Right lobe of liver (tissue), 6 donors: Measurements from ENCODE around the gene ERI3. TPM values are rescaled to one million over a fixed set of nuclear protein-coding genes. Genes with fewer than 3 reads are reported as not detected.

ENCODE experiments used
- ATAC-seq, 4 donors: fragments of 200-7000 bp; cut with Tn5 transposase; one replicate each; pipeline ENCODE4 v1.9.1; 2020; ENCODE audit warnings: mild to moderate bottlenecking in 4 of 4, moderate library complexity in 4 of 4
- DNase-seq, 3 donors: peaks; one replicate each; pipeline ENCODE4 v3.0.0-alpha.2; 2020
- H3K27ac ChIP-seq, 3 donors: fragments of 200-600 bp; one replicate each; pipeline ENCODE4 v1.8.0; 2022
- H3K27me3 ChIP-seq, 2 donors: fragments of 200-600 bp; one replicate each; pipeline ENCODE4 v1.8.0; 2022
- H3K36me3 ChIP-seq, 4 donors: fragments of 200-600 bp; sonication (generic) in 1 of 4; one replicate each; pipeline versions ENCODE4 v1.5.1 to v1.8.0; 2017 to 2022; ENCODE audit warnings: control low read depth in 1 of 4
- H3K4me1 ChIP-seq, 4 donors: fragments of 200-600 bp; sonication (generic) in 1 of 4; one replicate each; pipeline versions ENCODE4 v1.5.1 to v1.8.0; 2017 to 2022; ENCODE audit warnings: control low read depth in 1 of 4
- H3K4me3 ChIP-seq, 3 donors: fragments of 200-600 bp; one replicate each; pipeline ENCODE4 v1.8.0; 2022
- H3K9me3 ChIP-seq, 4 donors: fragments of 200-600 bp; sonication (generic) in 1 of 4; one replicate each; pipeline versions ENCODE4 v1.5.1 to v1.8.0; 2017 to 2022; ENCODE audit warnings: control low read depth in 1 of 4
- POLR2A ChIP-seq: fragments of 450-650 bp; IDR thresholded peaks from one replicate; pipeline ENCODE4 v1.6.1; 2017; ENCODE audit warnings: antibody characterized with exemption, mild to moderate bottlenecking
- WGBS: methylation state at CpG from one replicate; pipeline ENCODE4 v1.1.6; 2018; ENCODE audit warnings: low coverage, low lambda C conversion rate; ENCODE audit not compliant: insufficient coverage; ENCODE audit errors: missing lambda C conversion rate; 5-methylcytosine and 5-hydroxymethylcytosine counted together
- intact Hi-C, 2 donors: fragments of 100-400 bp; cut with DNase I; formaldehyde crosslinking; loops; one replicate each; pipeline versions ENCODE4 v1.11.2 to v1.14.1; 2022
- total RNA-seq, 6 experiments: library from RNA; depleted of rRNA in 2 of 6; stranded (reverse); fragments of >200 nt in 2 of 6; fragmentation: NEBNext Ultra II Directional in 3 of 6; extraction: Animal tissue kit (Norgen Biotek cat#: 25700) in 3 of 6; gene quantifications; one replicate each; pipeline versions ENCODE4 v1.1.0 to v1.2.4, GENCODE V29; 2016 to 2023
- TF ChIP-seq, protein P1 (sequence below), 4 donors: fragments of 200-600 bp in 3 of 4; fragments of 450-650 bp in 1 of 4; IDR thresholded peaks; one replicate each; pipeline versions ENCODE4 v1.5.1 to v1.8.0; 2016 to 2022; ENCODE audit warnings: antibody characterized with exemption in 4 of 4, mild to moderate bottlenecking in 2 of 4
- donor health status: DM: no; HTN: yes; CAD: no.
- donor health status: DM: no; HTN: no; CAD: no.
- donor health status: DM: no; HTN: no; CAD: no.
- donor health status: DM: no; HTN: yes; CAD: no.
- donor health status: DM: no; HTN: yes; CAD: no.

The ERI3 gene
- total RNA-seq, 6 experiments from 2014 or later, result 20.6 to 30.6 (median 23.8) TPM

- TF ChIP-seq POLR2A, result no peak
- TF ChIP-seq, protein P1, sequence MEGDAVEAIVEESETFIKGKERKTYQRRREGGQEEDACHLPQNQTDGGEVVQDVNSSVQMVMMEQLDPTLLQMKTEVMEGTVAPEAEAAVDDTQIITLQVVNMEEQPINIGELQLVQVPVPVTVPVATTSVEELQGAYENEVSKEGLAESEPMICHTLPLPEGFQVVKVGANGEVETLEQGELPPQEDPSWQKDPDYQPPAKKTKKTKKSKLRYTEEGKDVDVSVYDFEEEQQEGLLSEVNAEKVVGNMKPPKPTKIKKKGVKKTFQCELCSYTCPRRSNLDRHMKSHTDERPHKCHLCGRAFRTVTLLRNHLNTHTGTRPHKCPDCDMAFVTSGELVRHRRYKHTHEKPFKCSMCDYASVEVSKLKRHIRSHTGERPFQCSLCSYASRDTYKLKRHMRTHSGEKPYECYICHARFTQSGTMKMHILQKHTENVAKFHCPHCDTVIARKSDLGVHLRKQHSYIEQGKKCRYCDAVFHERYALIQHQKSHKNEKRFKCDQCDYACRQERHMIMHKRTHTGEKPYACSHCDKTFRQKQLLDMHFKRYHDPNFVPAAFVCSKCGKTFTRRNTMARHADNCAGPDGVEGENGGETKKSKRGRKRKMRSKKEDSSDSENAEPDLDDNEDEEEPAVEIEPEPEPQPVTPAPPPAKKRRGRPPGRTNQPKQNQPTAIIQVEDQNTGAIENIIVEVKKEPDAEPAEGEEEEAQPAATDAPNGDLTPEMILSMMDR (IDR thresholded peaks at IDR 0.05), result no peak
- H3K27ac ChIP-seq, result no peak overlapping the region
- H3K4me1 ChIP-seq, result no peaks in the 10 kb centered on the region
- H3K27me3 ChIP-seq, result no peaks in the 10 kb centered on the region
- H3K4me3 ChIP-seq, result no peak overlapping the region
- H3K36me3 ChIP-seq, result peaks cover 0 to 28% (median 11%) of the 10 kb centered on the region in 4 donors
- 96% methylated on average over 14 of the region's 23 CpGs for WGBS
- intact Hi-C loops, result loop anchor here in 1 of 2 donors (10.0 kb wide), 1 partner anchor 103 kb away; no protein-coding TSS in a partner anchor
- H3K9me3 ChIP-seq, result no peaks in the 10 kb centered on the region
- no peak for DNase-seq
- ATAC-seq, result no peak
Observed at GRCh38 chr1:44221769-44222168, 133.3 kb downstream of the ERI3 start.

GRCh38 chr1:44220755-44221154 lies 134.3 kb downstream of the ERI3 start:
- H3K4me1 ChIP-seq, result no peaks in the 10 kb centered on the region
- H3K36me3 ChIP-seq, result peaks cover 0 to 34% (median 12%) of the 10 kb centered on the region in 4 donors
- H3K9me3 ChIP-seq, result no peaks in the 10 kb centered on the region
- H3K27ac ChIP-seq, result no peak overlapping the region
- ATAC-seq, result no peak
- no peak for DNase-seq
- H3K4me3 ChIP-seq, result no peak overlapping the region
- H3K27me3 ChIP-seq, result no peaks in the 10 kb centered on the region
- TF ChIP-seq, protein P1 (IDR thresholded peaks at IDR 0.05), result no peak
- TF ChIP-seq POLR2A, result no peak
- intact Hi-C loops, result loop anchor here in 1 of 2 donors (10.0 kb wide), 1 partner anchor 104 kb away; no protein-coding TSS in a partner anchor
- 73% methylated on average over 4 of the region's 10 CpGs for WGBS

GRCh38 chr1:44220001-44220751 lies 134.9 kb downstream of the ERI3 start:
- intact Hi-C loops, result loop anchor here in 1 of 2 donors (10.0 kb wide), 1 partner anchor 105 kb away; no protein-coding TSS in a partner anchor
- H3K36me3 ChIP-seq, result peaks cover 0 to 39% (median 15%) of the 10 kb centered on the region in 4 donors
- TF ChIP-seq, protein P1 (IDR thresholded peaks at IDR 0.05), result no peak
- no peak for TF ChIP-seq POLR2A

DNA sequence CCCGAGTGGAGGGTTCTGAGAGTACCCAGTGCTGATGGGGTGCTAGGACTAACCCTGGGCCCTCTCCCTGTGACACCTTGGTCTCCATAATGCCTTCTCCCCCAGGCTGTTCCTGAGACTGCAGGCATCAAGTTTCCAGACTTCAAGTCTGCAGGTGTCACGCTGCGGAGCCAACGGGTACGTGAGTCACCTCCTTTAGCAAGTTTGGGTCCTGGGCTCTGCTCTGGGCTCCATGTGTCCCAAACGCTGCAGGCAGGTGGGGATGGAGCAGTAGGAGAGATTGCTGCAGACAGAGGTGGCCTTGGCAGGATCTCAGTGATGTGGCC lies 135.8 kb downstream of the ERI3 start:
- ATAC-seq (no peak), DNase-seq (no peak)
- peaks cover 0 to 40% (median 15%) of the 10 kb centered on the region in 4 donors for H3K36me3 ChIP-seq
- WGBS, result no CpG with 5 or more reads among the region's 6 CpGs
- H3K27me3 ChIP-seq, result no peaks in the 10 kb centered on the region
- no peak overlapping the region for H3K27ac ChIP-seq
- no peak overlapping the region for H3K4me3 ChIP-seq
- intact Hi-C loops, result loop anchor here in 1 of 2 donors (2.0 kb wide), 1 partner anchor 100 kb away; no protein-coding TSS in a partner anchor
- no peaks in the 10 kb centered on the region for H3K9me3 ChIP-seq
- peaks cover 0 to 3% (median 0%) of the 10 kb centered on the region in 4 donors for H3K4me1 ChIP-seq
- TF ChIP-seq, protein P1 (IDR thresholded peaks at IDR 0.05), result no peak
- no peak for TF ChIP-seq POLR2A

More at GRCh38 chr1:44220001-44220751, 134.9 kb downstream of the ERI3 start:
- Histone ChIP-seq H3K27me3 (no peaks in the 10 kb centered on the region), H3K4me3 (no peak overlapping the region), H3K9me3 (no peaks in the 10 kb centered on the region), H3K27ac (no peak overlapping the region), H3K4me1 (no peaks in the 10 kb centered on the region)
- ATAC-seq (peak in 1 of 4 donors; percentile 7), DNase-seq (no peak)
- 55% methylated on average over 8 of the region's 31 CpGs for WGBS
